Panc1 (cell line): ENCODE measurements around the gene UBXN6. TPM values are rescaled to one million over a fixed set of nuclear protein-coding genes. Genes with fewer than 3 reads are reported as not detected.

Source experiments
- ATAC-seq: fragments of 200-7000 bp; cut with Tn5 transposase; 2 replicates; pipeline ENCODE4 v1.9.1; 2020; ENCODE audit warnings: mild to moderate bottlenecking, moderate library complexity
- BruUV-seq: library from RNA; stranded (reverse); fragments of 400-500 nt; replicated peaks from 2 replicates; lab custom pipeline; 2021; lab: Mats Ljungman, UMichigan
- CTCF ChIA-PET: fragments of 300-600 bp; sonication (Branson Sonifier 250); formaldehyde crosslinking; loops from one replicate; lab custom pipeline; 2022; ENCODE audit warnings: antibody characterized with exemption; lab: Charles Lee
- POLR2A ChIA-PET: fragments of 300-600 bp; sonication (Branson Sonifier 250); formaldehyde crosslinking; loops from one replicate; lab custom pipeline; 2022; ENCODE audit warnings: antibody characterized with exemption; lab: Charles Lee
- DNase-seq: peaks from one replicate; pipeline ENCODE4 v3.0.0-alpha.2; 2010; ENCODE audit warnings: low read depth, low spot score
- H3K27ac ChIP-seq: 2 replicates; pipeline ENCODE4 v1.5.1; 2011; ENCODE audit warnings: mild to moderate bottlenecking, low read length, inconsistent platforms
- H3K27me3 ChIP-seq: fragments of 200-500 bp; sonication (Bioruptor generic); 2 replicates; pipeline ENCODE4 v1.6.0; 2014; ENCODE audit warnings: low read length, inconsistent platforms; ENCODE audit not compliant: control insufficient read depth, insufficient read depth
- H3K36me3 ChIP-seq: fragments of 200-500 bp; sonication (Bioruptor generic); 2 replicates; pipeline ENCODE4 v1.5.1; 2014; ENCODE audit warnings: inconsistent platforms, mild to moderate bottlenecking, low read length, moderate library complexity; ENCODE audit not compliant: control insufficient read depth, insufficient read depth
- H3K4me1 ChIP-seq: 2 replicates; pipeline ENCODE4 v1.5.1; 2011; ENCODE audit warnings: inconsistent platforms, mild to moderate bottlenecking, low read length, moderate library complexity; ENCODE audit not compliant: control insufficient read depth, insufficient read depth
- H3K4me3 ChIP-seq, 2 experiments: 2 replicates each; pipeline ENCODE4 v1.5.1; 2011 to 2012; ENCODE audit warnings: low read depth in 2 of 2, low read length in 2 of 2, mild to moderate bottlenecking in 2 of 2, inconsistent platforms in 1 of 2, moderate library complexity in 1 of 2
- H3K9me3 ChIP-seq: fragments of 200-500 bp; sonication (Bioruptor generic); 2 replicates; pipeline ENCODE4 v1.5.1; 2014; ENCODE audit warnings: low read depth, mild to moderate bottlenecking, inconsistent platforms, low read length, moderate library complexity; ENCODE audit not compliant: control insufficient read depth, insufficient read depth
- CTCF ChIP-seq: fragments of 450-650 bp; IDR thresholded peaks from 2 replicates; pipeline ENCODE4 v1.5.1; 2017; ENCODE audit warnings: mild to moderate bottlenecking
- POLR2AphosphoS5 ChIP-seq: IDR thresholded peaks from 2 replicates; pipeline ENCODE4 v1.6.1; 2012; ENCODE audit warnings: mild to moderate bottlenecking, low read depth, low read length, moderate library complexity
- SIN3A ChIP-seq: IDR thresholded peaks from 2 replicates; pipeline ENCODE4 v1.6.1; 2012; ENCODE audit warnings: low read depth, mild to moderate bottlenecking, low read length, moderate library complexity, borderline replicate concordance; ENCODE audit not compliant: insufficient read depth
- TCF7L2 ChIP-seq: IDR thresholded peaks from 2 replicates; pipeline ENCODE4 v1.6.1; 2011; ENCODE audit warnings: mild to moderate bottlenecking, low read depth, low read length, inconsistent platforms
- in situ Hi-C: cut with HindIII; loops from 2 replicates; pipeline ENCODE4 v1.10.0; 2016; ENCODE audit warnings: low sequenced_read_pairs, low pct_unique_long_range_greater_than_20kb
- intact Hi-C: fragments of 100-400 bp; cut with micrococcal nuclease; formaldehyde crosslinking; loops from one replicate; pipeline ENCODE4 v1.10.0; 2022; ENCODE audit not compliant: unreplicated experiment
- total RNA-seq: library from RNA; stranded (reverse); gene quantifications from one replicate; pipeline ENCODE4 v1.2.1, GENCODE V29; 2021; ENCODE audit not compliant: unreplicated experiment
- TF ChIP-seq, protein P1 (sequence below), 2 experiments: IDR thresholded peaks; 2 replicates each; pipeline ENCODE4 v1.6.1; 2011 to 2012; ENCODE audit warnings: low read depth in 2 of 2, control low read depth in 1 of 2, low read length in 1 of 2, mild to moderate bottlenecking in 1 of 2, moderate library complexity in 1 of 2; ENCODE audit not compliant: insufficient read depth in 1 of 2

Gene UBXN6
- total RNA-seq, 1 experiment from 2014 or later: 55.6 TPM

DNA sequence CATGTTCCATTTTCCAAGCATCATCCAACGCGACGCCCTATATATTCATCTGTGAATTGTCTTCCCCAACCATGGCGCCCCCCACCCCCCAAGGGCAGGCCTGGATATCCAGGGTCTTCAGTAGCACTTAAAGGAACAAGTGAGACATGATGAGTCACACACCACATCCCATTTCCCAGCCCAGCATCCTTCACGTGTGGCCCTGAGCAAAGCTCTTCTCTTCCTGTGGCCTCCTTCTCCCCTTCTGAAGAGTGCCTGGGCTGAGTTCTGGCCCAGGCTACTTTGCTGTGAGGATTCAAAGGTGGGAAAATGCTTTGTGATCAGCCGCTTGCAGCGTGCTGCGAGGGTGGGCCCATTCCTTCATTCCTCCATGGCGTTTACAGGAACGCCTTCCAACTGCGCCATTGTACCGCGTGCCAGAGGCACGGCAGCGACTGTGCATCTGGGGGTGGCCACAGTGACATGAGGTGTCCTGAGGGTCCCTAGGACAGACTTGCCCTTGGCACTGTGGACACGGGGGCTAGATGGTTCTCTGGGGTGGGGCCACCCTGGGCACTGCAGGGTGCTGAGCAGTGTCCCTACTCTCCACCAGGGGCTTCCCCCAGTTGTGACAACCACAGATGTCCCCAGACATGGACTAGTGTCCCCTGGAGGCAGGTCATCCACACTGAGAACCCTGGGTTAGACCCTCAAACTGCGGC is 49.0 kb upstream of the UBXN6 start:
- BruUV-seq: no TSS peak
- Histone ChIP-seq H3K27me3 (no peaks in the 10 kb centered on the region), H3K27ac (no peak overlapping the region), H3K4me3 (no peak overlapping the region), H3K9me3 (no peaks in the 10 kb centered on the region), H3K4me1 (no peaks in the 10 kb centered on the region), H3K36me3 (no peaks in the 10 kb centered on the region)
- no peak for ATAC-seq
- no peak for DNase-seq
- TF ChIP-seq POLR2AphosphoS5: no peak
- no peak for TF ChIP-seq CTCF
- no peak for TF ChIP-seq SIN3A
- TF ChIP-seq TCF7L2: no peak
- TF ChIP-seq, protein P1, sequence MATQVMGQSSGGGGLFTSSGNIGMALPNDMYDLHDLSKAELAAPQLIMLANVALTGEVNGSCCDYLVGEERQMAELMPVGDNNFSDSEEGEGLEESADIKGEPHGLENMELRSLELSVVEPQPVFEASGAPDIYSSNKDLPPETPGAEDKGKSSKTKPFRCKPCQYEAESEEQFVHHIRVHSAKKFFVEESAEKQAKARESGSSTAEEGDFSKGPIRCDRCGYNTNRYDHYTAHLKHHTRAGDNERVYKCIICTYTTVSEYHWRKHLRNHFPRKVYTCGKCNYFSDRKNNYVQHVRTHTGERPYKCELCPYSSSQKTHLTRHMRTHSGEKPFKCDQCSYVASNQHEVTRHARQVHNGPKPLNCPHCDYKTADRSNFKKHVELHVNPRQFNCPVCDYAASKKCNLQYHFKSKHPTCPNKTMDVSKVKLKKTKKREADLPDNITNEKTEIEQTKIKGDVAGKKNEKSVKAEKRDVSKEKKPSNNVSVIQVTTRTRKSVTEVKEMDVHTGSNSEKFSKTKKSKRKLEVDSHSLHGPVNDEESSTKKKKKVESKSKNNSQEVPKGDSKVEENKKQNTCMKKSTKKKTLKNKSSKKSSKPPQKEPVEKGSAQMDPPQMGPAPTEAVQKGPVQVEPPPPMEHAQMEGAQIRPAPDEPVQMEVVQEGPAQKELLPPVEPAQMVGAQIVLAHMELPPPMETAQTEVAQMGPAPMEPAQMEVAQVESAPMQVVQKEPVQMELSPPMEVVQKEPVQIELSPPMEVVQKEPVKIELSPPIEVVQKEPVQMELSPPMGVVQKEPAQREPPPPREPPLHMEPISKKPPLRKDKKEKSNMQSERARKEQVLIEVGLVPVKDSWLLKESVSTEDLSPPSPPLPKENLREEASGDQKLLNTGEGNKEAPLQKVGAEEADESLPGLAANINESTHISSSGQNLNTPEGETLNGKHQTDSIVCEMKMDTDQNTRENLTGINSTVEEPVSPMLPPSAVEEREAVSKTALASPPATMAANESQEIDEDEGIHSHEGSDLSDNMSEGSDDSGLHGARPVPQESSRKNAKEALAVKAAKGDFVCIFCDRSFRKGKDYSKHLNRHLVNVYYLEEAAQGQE (IDR thresholded peaks at IDR 0.05; ENCODE audit: insufficient read depth in 1 of 2, low read depth in 2 of 2, low read length in 1 of 2): no peak
- intact Hi-C loops: no loop called here
- in situ Hi-C loops: no loop called here
- POLR2A ChIA-PET: no interaction called here
- CTCF ChIA-PET: no interaction called here

- POLR2A ChIA-PET: no interaction called here
- Histone ChIP-seq H3K36me3 (no peaks in the 10 kb centered on the region), H3K4me1 (no peaks in the 10 kb centered on the region), H3K27ac (no peak overlapping the region), H3K27me3 (no peaks in the 10 kb centered on the region), H3K9me3 (no peaks in the 10 kb centered on the region), H3K4me3 (no peak overlapping the region)
- DNase-seq: no peak
- TF ChIP-seq TCF7L2 (no peak), POLR2AphosphoS5 (no peak), CTCF (no peak), SIN3A (no peak)
- TF ChIP-seq, protein P1 (IDR thresholded peaks at IDR 0.05; ENCODE audit: insufficient read depth in 1 of 2, low read depth in 2 of 2, low read length in 1 of 2): no peak
- in situ Hi-C loops: no loop called here
- ATAC-seq: no peak
- no TSS peak for BruUV-seq
- intact Hi-C loops: no loop called here
- CTCF ChIA-PET: no interaction called here
Observed at GRCh38 chr19:4505570-4506448, 48.2 kb upstream of the UBXN6 start.
